Upper lobe of left lung (tissue), 4 donors: Measurements from ENCODE around the gene CHRNB1.

Source experiments
- CTCF ChIP-seq, 6 experiments: fragments of 450-650 bp in 4 of 6; fragments of 200-600 bp in 2 of 6; sonication (generic) in 2 of 6; IDR thresholded peaks; one replicate each; pipeline ENCODE4 v1.5.1; 2016 to 2019; ENCODE audit warnings: antibody characterized with exemption in 6 of 6
- POLR2A ChIP-seq, 4 donors: fragments of 450-650 bp; IDR thresholded peaks; one replicate each; pipeline ENCODE4 v1.5.1; 2016 to 2017; ENCODE audit warnings: antibody characterized with exemption in 4 of 4, mild to moderate bottlenecking in 2 of 4
- POLR2AphosphoS5 ChIP-seq, 2 donors: sonication (generic); formaldehyde crosslinking; IDR thresholded peaks; one replicate each; pipeline ENCODE4 v1.5.1; 2017; ENCODE audit warnings: antibody characterized with exemption in 2 of 2

GRCh38 chr17:7403727-7403976, 41.2 kb upstream of the CHRNB1 start:
- no peak for TF ChIP-seq POLR2A (IDR thresholded peaks at IDR 0.05)
- TF ChIP-seq POLR2AphosphoS5 (IDR thresholded peaks at IDR 0.05), result no peak
- no peak for TF ChIP-seq CTCF (IDR thresholded peaks at IDR 0.05)
